D721Med (cell line): ENCODE results near the gene LGMN.

ENCODE experiments used
- DNase-seq: peaks from one replicate; pipeline ENCODE4 v3.0.0; 2011; ENCODE audit warnings: low spot score; ENCODE audit not compliant: insufficient read length
- FAIRE-seq: peaks from 2 replicates; lab custom pipeline; 2011; peaks lifted over from hg19 to GRCh38; lab: Jason Lieb, UNC
- TF ChIP-seq, protein P1 (sequence below): IDR thresholded peaks from 2 replicates; pipeline ENCODE4 v1.5.1; 2012; ENCODE audit warnings: mild to moderate bottlenecking, control low read depth; ENCODE audit not compliant: insufficient read depth; ENCODE audit errors: missing control alignments

LGMN gene

DNA sequence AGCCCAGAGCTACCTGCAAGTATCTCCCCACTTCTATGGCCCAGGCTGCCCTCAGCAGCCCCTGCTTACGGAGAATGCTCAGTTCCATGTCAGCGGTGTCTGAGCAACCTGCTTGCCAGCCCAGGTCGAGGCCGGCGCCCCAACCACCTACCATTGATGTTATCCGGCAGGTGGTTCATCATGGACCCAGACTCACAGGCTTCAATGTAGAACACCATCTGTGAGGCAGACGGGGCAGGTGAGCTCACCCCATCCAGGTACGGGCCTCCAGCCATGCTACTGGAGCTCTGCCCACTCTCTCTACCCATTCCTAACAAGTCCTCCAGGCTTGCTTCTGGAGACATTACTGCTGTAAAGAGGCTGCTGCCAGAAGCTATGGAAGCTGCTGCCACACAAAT lies 35.8 kb downstream of the LGMN start:
- no peak for FAIRE-seq
- TF ChIP-seq, protein P1, sequence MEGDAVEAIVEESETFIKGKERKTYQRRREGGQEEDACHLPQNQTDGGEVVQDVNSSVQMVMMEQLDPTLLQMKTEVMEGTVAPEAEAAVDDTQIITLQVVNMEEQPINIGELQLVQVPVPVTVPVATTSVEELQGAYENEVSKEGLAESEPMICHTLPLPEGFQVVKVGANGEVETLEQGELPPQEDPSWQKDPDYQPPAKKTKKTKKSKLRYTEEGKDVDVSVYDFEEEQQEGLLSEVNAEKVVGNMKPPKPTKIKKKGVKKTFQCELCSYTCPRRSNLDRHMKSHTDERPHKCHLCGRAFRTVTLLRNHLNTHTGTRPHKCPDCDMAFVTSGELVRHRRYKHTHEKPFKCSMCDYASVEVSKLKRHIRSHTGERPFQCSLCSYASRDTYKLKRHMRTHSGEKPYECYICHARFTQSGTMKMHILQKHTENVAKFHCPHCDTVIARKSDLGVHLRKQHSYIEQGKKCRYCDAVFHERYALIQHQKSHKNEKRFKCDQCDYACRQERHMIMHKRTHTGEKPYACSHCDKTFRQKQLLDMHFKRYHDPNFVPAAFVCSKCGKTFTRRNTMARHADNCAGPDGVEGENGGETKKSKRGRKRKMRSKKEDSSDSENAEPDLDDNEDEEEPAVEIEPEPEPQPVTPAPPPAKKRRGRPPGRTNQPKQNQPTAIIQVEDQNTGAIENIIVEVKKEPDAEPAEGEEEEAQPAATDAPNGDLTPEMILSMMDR = no peak
- no peak for DNase-seq

DNA sequence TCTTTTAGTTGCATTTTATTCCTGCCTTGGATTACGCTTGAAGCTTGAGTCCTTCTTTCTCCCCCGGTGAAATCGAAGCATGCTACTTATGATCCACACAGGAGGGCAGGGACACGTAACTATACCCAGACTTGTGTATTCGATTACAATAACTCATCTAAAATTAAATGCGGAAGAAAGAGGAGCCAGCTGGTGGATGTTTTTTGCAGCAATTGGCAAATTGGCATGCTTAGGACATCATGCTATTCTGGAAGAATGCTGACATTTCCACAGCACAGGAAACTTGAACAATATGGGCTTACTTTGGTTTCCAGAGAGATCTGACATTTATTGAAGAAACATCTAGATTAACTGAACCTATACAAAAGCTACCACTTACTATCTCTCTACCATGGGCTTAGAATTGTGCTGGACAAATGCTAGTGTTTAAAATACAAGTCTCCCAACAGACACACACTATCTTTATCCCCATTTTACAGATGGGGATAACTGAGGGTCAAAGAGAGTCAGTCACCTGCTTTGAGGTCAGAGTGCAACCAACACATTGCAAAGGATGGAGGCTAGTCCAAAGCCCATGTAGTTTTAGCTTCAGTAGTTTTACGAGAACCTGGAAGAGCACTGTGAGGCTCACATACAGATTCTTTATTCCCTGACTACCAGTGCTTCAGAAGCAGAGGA lies 36.3 kb downstream of the LGMN start:
- TF ChIP-seq, protein P1 = no peak
- no peak for FAIRE-seq
- DNase-seq = no peak

DNA sequence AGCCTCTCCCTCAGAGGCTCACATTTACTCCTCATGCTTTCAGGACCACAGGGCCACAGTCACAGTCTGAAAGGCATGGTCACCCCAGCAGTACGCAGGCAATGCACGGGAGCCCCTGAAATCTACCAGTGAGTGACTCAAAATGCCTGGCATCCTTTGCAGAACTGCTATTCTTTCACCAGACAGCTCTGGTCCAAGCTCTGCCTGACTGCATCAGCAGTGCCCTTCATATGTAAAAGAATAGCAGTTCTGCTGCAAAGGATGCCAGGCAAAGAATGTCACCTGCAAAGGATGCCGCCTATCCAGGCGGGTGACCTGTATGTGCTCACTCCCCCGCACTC lies 38.5 kb downstream of the LGMN start:
- TF ChIP-seq, protein P1 = no peak
- no peak for DNase-seq
- no peak for FAIRE-seq

DNA sequence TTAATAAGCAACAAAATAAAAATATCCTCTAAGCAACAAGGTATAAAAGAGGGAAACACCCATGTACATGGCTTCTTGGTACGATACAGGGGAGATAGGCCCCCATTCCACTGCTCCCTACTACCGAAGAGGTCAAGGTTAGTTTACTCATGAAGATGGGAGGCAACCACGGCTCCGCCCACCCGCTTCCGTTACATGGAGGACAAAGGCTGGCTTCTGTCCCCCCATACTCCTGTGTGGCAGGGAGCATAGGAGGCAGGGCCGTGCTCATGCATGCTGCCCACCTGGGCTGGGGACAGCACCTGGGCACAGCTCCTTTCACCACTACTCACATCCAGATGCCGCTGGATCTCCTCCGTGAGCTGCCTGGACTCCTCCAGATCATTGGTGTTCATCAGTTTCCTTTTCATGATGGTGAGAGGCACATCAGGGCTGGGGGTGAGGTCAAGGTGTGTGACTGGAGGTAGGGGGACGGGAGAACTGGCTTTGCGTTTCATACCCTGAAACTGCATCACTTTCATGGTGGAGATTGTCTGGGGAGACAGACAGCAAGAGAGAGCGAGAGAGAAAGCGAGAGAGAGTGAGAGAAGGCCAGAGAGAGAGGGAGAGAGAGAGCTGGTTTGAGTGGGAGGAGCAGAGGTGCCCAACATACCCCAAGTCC lies 39.0 kb downstream of the LGMN start:
- FAIRE-seq = no peak
- no peak for DNase-seq
- TF ChIP-seq, protein P1 = no peak

DNA sequence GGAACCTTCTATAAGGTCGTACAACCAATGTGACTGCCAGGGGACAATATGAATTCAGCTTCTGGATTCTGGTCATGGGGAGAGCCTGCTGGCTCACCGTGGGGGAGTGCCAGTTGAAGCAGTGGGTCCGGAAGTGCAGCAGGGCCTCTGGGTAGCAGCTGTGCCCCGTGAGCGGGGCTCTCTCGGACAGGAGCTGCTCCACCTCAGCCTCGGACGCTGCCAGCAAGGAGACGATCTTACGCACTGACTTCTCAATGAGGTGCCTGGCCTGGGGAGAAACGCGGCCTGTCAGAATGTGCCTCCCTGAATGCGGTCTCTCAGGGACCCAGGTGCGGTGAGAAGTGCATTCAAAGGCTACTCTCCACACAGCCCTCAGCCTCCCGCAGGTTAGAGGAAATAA lies 42.0 kb downstream of the LGMN start:
- TF ChIP-seq, protein P1 = no peak
- FAIRE-seq (no peak), DNase-seq (no peak)

DNA sequence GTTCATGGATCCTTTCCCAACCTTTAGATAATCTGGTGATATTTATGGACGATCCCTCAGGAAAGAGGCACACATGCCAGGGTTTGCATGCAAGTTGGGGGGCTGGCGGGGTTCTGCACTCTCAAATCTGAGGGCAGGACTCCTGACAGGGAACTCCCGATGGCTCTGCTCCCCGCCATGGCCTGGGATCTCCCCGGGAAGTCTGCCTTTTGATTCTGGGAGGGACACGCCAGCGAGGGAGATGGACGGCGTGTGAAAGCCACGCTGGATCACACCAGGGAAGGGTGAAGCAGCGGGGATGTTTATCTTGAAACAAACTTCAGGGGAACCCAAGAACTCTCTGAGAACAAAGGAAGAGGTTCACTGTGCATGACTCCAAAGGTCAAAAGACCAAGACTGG lies 43.6 kb downstream of the LGMN start:
- TF ChIP-seq, protein P1 = no peak
- DNase-seq = no peak
- FAIRE-seq = no peak
